Left ventricle myocardium inferior (tissue), 1 donor: Measurements from ENCODE around the gene OR52B6. TPM values are rescaled to one million over a fixed set of nuclear protein-coding genes. Genes with fewer than 3 reads are reported as not detected.
"Not testable (repeated sequence)": the region's sequence is repeated elsewhere in the genome, so short reads cannot be mapped to it uniquely, and the experiment has no call there.

Experiments used
- DNase-seq: peaks from one replicate; pipeline ENCODE4 v3.0.0-alpha.2; 2020
- H3K27ac ChIP-seq: fragments of 200-600 bp; replicated peaks from 2 replicates; pipeline ENCODE4 v1.8.0; 2021
- H3K27me3 ChIP-seq: fragments of 200-600 bp; 2 replicates; pipeline ENCODE4 v1.8.0; 2021; ENCODE audit warnings: low read depth
- H3K36me3 ChIP-seq: fragments of 200-600 bp; 2 replicates; pipeline ENCODE4 v1.8.0; 2021
- H3K4me1 ChIP-seq: fragments of 200-600 bp; 2 replicates; pipeline ENCODE4 v1.8.0; 2021
- H3K4me3 ChIP-seq: fragments of 200-600 bp; 2 replicates; pipeline ENCODE4 v1.8.0; 2021; ENCODE audit warnings: mild to moderate bottlenecking, moderate library complexity
- H3K9me3 ChIP-seq: fragments of 200-600 bp; replicated peaks from 2 replicates; pipeline ENCODE4 v1.8.0; 2021
- intact Hi-C: fragments of 100-400 bp; cut with micrococcal nuclease; formaldehyde crosslinking; loops from one replicate; pipeline ENCODE4 v1.11.0; 2022
- total RNA-seq: library from RNA; stranded (reverse); fragmentation: NEBNext Ultra II Directional; extraction: Animal tissue kit (Norgen Biotek cat#: 25700); gene quantifications from one replicate; pipeline ENCODE4 v1.2.1, GENCODE V29; 2021
- TF ChIP-seq, protein P1 (sequence below): fragments of 200-600 bp; IDR thresholded peaks from 2 replicates; pipeline ENCODE4 v1.8.0; 2021; ENCODE audit warnings: antibody characterized with exemption, mild to moderate bottlenecking, borderline replicate concordance
- donor health status: DM: no; HTN: yes; CAD: no; lungs with severe emphysema.

OR52B6 gene
- total RNA-seq, 1 donor from 2014 or later = not detected

DNA sequence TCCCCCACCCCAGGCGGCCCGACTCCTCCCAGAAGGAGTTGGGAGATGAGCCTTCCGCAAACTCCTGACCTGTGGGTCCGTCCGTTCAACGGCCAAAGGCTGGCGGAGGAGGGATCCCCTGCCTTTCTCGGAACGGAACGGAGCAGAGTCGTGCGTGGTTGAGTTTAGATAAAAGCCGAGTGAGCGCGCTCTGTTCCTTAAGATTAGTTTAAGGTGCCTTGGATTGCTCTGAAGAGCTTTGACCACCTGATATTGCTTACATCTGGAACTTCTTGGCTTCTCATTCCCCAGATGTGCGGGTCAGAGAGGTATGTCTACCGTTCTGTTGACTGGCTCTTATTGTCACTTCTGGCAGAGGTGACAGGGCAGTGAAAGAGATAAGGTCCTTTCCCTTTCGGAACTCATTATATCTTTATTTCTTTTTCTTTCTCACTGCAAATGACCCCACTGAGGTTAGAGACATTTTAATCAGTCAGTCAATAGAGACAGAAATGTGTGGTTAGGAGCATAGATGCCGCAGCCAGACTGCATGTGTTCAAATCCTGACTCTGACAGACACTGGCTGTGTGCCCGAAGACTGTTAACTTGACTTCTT lies 16.0 kb downstream of the OR52B6 start, which contains the start of gene TRIM6:
Gene TRIM6 (plus strand): TSS at position 31 of the 595 bp plus-strand sequence. CDS start 261 bp downstream, at position 292.
- intact Hi-C loops = no loop called here
- peak within 1 kb of the TSS; percentile 68 for H3K4me3 ChIP-seq
- peak within 1 kb of the TSS; percentile 58 for H3K27ac ChIP-seq

DNA sequence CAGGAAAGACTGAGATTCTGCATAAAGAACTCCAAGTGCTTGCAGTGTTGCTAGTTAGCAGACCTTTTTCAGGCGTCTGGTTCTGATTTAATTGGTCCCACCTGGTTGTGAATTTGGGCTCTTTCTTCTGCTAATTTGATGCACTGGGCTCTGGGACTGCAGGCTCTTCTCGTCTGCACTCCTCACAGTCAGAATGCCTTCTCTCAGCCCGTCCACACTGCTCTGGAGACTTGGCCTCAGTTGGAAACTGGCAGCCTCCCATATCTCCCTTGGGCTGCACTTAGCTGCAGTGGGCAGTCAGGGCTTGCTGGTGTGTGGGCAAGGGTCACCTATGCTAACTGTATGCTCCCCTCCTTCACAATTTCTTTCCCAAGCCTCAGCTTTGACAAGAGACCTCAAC lies 17.3 kb downstream of the OR52B6 start:
- DNase-seq = no peak
- Histone ChIP-seq H3K4me3 (no peak overlapping the region), H3K27ac (no peak overlapping the region), H3K36me3 (no peaks in the 10 kb centered on the region), H3K4me1 (peaks cover 29% of the 10 kb centered on the region), H3K27me3 (no peaks in the 10 kb centered on the region), H3K9me3 (no peaks in the 10 kb centered on the region)
- intact Hi-C loops = no loop called here
- TF ChIP-seq, protein P1, sequence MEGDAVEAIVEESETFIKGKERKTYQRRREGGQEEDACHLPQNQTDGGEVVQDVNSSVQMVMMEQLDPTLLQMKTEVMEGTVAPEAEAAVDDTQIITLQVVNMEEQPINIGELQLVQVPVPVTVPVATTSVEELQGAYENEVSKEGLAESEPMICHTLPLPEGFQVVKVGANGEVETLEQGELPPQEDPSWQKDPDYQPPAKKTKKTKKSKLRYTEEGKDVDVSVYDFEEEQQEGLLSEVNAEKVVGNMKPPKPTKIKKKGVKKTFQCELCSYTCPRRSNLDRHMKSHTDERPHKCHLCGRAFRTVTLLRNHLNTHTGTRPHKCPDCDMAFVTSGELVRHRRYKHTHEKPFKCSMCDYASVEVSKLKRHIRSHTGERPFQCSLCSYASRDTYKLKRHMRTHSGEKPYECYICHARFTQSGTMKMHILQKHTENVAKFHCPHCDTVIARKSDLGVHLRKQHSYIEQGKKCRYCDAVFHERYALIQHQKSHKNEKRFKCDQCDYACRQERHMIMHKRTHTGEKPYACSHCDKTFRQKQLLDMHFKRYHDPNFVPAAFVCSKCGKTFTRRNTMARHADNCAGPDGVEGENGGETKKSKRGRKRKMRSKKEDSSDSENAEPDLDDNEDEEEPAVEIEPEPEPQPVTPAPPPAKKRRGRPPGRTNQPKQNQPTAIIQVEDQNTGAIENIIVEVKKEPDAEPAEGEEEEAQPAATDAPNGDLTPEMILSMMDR = no peak

More for the DNA sequence above, 16.0 kb downstream of the OR52B6 start, which contains the start of gene TRIM6:
- no peaks in the 10 kb centered on the region for H3K36me3 ChIP-seq
- no peaks in the 10 kb centered on the region for H3K27me3 ChIP-seq
- H3K9me3 ChIP-seq = no peaks in the 10 kb centered on the region
- TF ChIP-seq, protein P1 = no peak
- peak; percentile 50 for DNase-seq
- H3K4me1 ChIP-seq = peaks cover 29% of the 10 kb centered on the region

DNA sequence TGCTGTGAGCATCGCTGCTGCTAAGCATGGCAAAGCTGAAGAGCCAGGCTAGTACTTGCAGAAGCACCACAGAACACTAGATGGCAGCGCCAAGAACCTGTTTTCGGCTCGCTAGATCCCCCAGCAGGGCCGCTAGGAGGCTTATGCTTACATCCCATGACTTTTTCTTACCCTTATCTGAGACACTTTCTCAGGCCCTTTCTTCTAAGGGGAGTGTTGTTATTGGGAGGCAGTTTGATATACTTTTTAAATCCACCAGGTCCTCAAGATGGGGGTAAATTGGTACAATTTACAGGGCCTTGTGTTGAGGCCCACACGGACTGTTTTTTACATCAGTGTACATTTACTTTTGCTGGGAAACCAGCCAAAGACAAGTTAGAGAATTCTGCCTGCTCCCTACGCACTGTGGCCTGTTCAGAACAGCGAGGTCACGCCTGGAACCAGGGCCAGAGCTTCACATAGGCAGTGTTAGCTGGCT lies 19.7 kb downstream of the OR52B6 start:
- H3K9me3 ChIP-seq = no peaks in the 10 kb centered on the region
- TF ChIP-seq, protein P1 = peak; percentile 78
- H3K27me3 ChIP-seq = no peaks in the 10 kb centered on the region
- H3K4me1 ChIP-seq = peaks cover 29% of the 10 kb centered on the region
- DNase-seq = peak; percentile 41
- H3K4me3 ChIP-seq = no peak overlapping the region
- intact Hi-C loops = no loop called here
- peaks cover 3% of the 10 kb centered on the region for H3K36me3 ChIP-seq
- H3K27ac ChIP-seq = peak overlapping the region; percentile 68

DNA sequence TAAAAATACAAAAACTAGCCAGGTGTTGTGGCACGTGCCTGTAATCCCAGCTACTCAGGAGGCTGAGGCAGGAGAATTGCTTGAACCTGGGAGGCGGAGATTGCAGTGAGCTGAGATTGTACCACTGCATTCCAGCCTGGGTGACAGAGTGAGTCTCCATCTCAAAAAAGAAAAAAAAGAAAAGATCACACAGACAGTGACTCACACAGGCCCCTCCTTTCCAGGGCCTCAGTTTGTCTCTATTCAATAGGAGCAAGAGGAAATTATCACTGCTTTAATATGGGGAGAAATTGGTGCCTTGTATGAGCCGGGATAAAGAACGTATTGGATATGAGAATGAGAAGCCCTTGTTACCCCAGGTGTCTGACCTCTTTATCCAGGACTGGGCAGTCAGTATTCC lies 22.1 kb downstream of the OR52B6 start:
- DNase-seq, H3K27ac ChIP-seq, intact Hi-C loops, H3K9me3 ChIP-seq, H3K27me3 ChIP-seq, H3K4me3 ChIP-seq, H3K36me3 ChIP-seq: not testable (repeated sequence)
- H3K4me1 ChIP-seq = peaks cover 11% of the 10 kb centered on the region

DNA sequence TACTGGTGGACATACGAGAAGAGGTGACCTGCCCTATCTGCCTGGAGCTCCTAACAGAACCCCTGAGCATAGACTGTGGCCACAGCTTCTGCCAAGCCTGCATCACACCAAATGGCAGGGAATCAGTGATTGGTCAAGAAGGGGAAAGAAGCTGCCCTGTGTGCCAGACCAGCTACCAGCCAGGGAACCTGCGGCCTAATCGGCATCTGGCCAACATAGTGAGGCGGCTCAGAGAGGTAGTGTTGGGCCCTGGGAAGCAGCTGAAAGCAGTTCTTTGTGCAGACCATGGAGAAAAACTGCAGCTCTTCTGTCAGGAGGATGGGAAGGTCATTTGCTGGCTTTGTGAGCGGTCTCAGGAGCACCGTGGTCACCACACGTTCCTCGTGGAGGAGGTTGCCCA lies 22.6 kb downstream of the OR52B6 start:
- Histone ChIP-seq H3K27ac (no peak overlapping the region), H3K36me3 (peaks cover 9% of the 10 kb centered on the region), H3K27me3 (no peaks in the 10 kb centered on the region), H3K4me3 (no peak overlapping the region), H3K9me3 (no peaks in the 10 kb centered on the region), H3K4me1 (peaks cover 8% of the 10 kb centered on the region)
- TF ChIP-seq, protein P1 = no peak
- DNase-seq = no peak
- intact Hi-C loops = no loop called here

DNA sequence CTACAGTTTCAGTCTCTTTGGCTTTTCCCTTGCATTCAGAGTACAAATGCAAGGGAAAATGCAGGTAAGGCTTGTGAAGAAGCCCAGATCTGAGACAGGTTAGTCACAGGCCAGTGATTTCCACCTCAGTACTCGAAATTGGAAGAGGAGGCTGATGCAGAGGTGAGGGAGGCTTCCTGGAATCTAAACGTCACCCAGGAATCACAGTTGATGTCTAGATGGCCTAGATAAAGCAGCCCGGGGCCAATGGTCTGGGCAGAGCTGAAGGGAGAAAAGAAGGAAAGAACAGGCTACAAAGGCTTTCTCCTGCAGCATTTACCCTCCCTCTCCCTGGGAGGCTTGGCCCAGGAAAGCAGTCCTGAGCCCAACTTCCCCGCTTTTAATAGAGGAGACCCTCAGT lies 24.2 kb downstream of the OR52B6 start:
- no peak for DNase-seq
- Histone ChIP-seq H3K9me3 (no peaks in the 10 kb centered on the region), H3K4me1 (peaks cover 8% of the 10 kb centered on the region), H3K4me3 (no peak overlapping the region), H3K36me3 (peaks cover 9% of the 10 kb centered on the region), H3K27ac (no peak overlapping the region), H3K27me3 (no peaks in the 10 kb centered on the region)
- intact Hi-C loops = no loop called here
- TF ChIP-seq, protein P1 = no peak
